ENCODE results near the gene SGO1.

Gene SGO1

GRCh38 chr3:20154078-20154477 lies 31.9 kb downstream of the SGO1 start:
- no peak for DNase-seq

GRCh38 chr3:20148466-20148865 lies 37.5 kb downstream of the SGO1 start:
- DNase-seq: no peak

- no peak for DNase-seq
Observed at GRCh38 chr3:20147361-20147760, 38.6 kb downstream of the SGO1 start.

GRCh38 chr3:20146301-20146700 lies 39.7 kb downstream of the SGO1 start:
- DNase-seq: no peak

- no peak for DNase-seq
Observed at GRCh38 chr3:20145874-20146273, 40.1 kb downstream of the SGO1 start.

GRCh38 chr3:20143519-20143918 lies 42.5 kb downstream of the SGO1 start:
- no peak for DNase-seq

GRCh38 chr3:20142517-20142916 lies 43.5 kb downstream of the SGO1 start:
- no peak for DNase-seq

GRCh38 chr3:20141851-20142250 lies 44.2 kb downstream of the SGO1 start:
- no peak for DNase-seq

GRCh38 chr3:20141316-20141715 lies 44.7 kb downstream of the SGO1 start:
- DNase-seq: no peak

GRCh38 chr3:20140881-20141280 lies 45.1 kb downstream of the SGO1 start:
- no peak for DNase-seq

- no peak for DNase-seq
Observed at GRCh38 chr3:20137647-20138046, 48.4 kb downstream of the SGO1 start.

GRCh38 chr3:20136231-20136630 lies 49.8 kb downstream of the SGO1 start:
- DNase-seq: no peak

- no peak for DNase-seq
Observed at GRCh38 chr3:20130106-20130505, 55.9 kb downstream of the SGO1 start.

- DNase-seq: no peak
Observed at GRCh38 chr3:20128358-20128757, 57.6 kb downstream of the SGO1 start.

- no peak for DNase-seq
Observed at GRCh38 chr3:20125897-20126296, 60.1 kb downstream of the SGO1 start.

GRCh38 chr3:20125289-20125688 lies 60.7 kb downstream of the SGO1 start:
- DNase-seq: no peak

GRCh38 chr3:20123131-20123652 lies 62.8 kb downstream of the SGO1 start:
- DNase-seq: no peak

- no peak for DNase-seq
Observed at GRCh38 chr3:20121088-20121487, 64.9 kb downstream of the SGO1 start.

Data from stimulated activated CD4-positive, alpha-beta T cell treated with anti-CD3 and anti-CD28 coated beads, Interleukin-4, amount 100 ng/mL, for 1 hour (primary cell).